Liver (tissue), 3 donors: ENCODE measurements around the gene RAB11A.

Experiments used
- EGR1 ChIP-seq, 2 donors: IDR thresholded peaks; 2 replicates each; pipeline ENCODE4 v1.6.1; 2016 to 2018; ENCODE audit warnings: antibody characterized with exemption in 2 of 2, low read depth in 2 of 2
- GABPA ChIP-seq, 2 donors: IDR thresholded peaks in 1 of 2; conservative IDR thresholded peaks in 1 of 2; 2 replicates each; pipeline ENCODE4 v1.6.1; 2016; ENCODE audit warnings: antibody characterized with exemption in 2 of 2, mild to moderate bottlenecking in 1 of 2, moderate library complexity in 1 of 2
- TF ChIP-seq, protein P1 (sequence below): fragments of 150-350 bp; IDR thresholded peaks from 2 replicates; pipeline ENCODE4 v1.5.1; 2017; ENCODE audit warnings: improper control_type of control experiment, low read depth, low read length; ENCODE audit not compliant: missing input control
- donor health status: healthy.
- donor health status: healthy.

DNA sequence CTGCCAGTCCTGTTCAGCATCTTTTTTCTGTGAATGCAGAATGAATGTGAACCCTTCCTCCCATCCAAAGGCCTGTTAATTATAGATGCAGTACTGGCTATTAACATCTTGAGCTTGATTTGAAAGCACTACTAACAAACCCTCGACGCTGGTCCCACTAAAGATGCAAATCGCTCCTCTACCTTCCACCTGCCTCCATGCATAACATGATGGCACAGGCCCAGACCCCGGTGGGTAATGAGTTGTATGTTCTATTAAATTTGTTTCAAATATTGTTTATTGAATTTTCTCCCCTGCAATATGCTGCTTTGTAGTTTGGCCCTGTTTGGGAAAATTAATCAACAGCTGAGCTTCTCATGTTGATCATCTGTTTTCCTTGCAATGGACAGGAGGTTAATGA lies 69.3 kb downstream of the RAB11A start:
- TF ChIP-seq, protein P1, sequence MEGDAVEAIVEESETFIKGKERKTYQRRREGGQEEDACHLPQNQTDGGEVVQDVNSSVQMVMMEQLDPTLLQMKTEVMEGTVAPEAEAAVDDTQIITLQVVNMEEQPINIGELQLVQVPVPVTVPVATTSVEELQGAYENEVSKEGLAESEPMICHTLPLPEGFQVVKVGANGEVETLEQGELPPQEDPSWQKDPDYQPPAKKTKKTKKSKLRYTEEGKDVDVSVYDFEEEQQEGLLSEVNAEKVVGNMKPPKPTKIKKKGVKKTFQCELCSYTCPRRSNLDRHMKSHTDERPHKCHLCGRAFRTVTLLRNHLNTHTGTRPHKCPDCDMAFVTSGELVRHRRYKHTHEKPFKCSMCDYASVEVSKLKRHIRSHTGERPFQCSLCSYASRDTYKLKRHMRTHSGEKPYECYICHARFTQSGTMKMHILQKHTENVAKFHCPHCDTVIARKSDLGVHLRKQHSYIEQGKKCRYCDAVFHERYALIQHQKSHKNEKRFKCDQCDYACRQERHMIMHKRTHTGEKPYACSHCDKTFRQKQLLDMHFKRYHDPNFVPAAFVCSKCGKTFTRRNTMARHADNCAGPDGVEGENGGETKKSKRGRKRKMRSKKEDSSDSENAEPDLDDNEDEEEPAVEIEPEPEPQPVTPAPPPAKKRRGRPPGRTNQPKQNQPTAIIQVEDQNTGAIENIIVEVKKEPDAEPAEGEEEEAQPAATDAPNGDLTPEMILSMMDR: no peak
- TF ChIP-seq EGR1 (IDR thresholded peaks at IDR 0.05; ENCODE audit: low read depth in 2 of 2) (no peak), GABPA (IDR thresholded peaks at IDR 0.05 in 1 of 2, conservative IDR thresholded peaks at IDR 0.05 in 1 of 2) (no peak)
